ENCODE results near the gene ATP10A. TPM values are rescaled to one million over a fixed set of nuclear protein-coding genes. Genes with fewer than 3 reads are reported as not detected.

The ATP10A gene
- total RNA-seq, 1 experiment from 2014 or later = 3.9 TPM

DNA sequence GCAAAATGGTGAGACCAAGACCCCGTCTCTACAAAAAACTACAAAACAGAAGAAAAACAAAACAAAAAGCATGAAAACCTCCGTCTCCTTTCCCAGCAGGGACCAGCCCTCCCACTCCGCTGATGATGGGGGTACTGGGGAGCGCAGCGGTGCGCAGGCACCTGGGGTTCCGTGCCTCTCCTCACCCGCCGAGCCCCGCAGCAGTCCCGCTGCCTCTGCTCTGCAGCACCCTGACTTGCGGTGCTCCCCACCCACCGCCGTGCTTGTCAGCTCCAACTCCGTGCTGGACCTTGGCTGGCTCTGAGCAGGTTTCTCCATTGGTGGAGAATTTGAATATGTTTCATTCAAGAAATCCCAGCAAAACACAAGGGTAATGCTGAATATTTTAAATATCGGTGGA lies 46.7 kb upstream of the ATP10A start:
- Histone ChIP-seq H2BK20ac (ENCODE audit: low read depth, low read length, poor library complexity, severe bottlenecking) (no peak overlapping the region), H4K5ac (ENCODE audit: insufficient read length, low read depth, low read length) (no peak overlapping the region), H2AFZ (ENCODE audit: low read length) (no peak overlapping the region), H3K56ac (ENCODE audit: insufficient read length, low read depth, low read length) (no peak overlapping the region), H3K4me2 (ENCODE audit: insufficient read depth, insufficient read length, low read length) (no peak overlapping the region), H3K27me3 (ENCODE audit: insufficient read depth, low read length) (no peaks in the 10 kb centered on the region), H2AK5ac (ENCODE audit: insufficient read length, low read length) (no peak overlapping the region), H2BK120ac (ENCODE audit: low read depth, low read length, poor library complexity, severe bottlenecking) (no peak overlapping the region), H3K79me2 (ENCODE audit: insufficient read depth, low read length) (no peaks in the 10 kb centered on the region), H3K18ac (ENCODE audit: insufficient read length, low read depth, low read length) (no peak overlapping the region), H2BK12ac (ENCODE audit: insufficient read length, low read depth, low read length) (no peak overlapping the region), H3K27ac (ENCODE audit: insufficient read length, low read depth, low read length) (no peak overlapping the region), H3K9ac (ENCODE audit: extremely low read depth, insufficient read length, low read length) (no peak overlapping the region), H3T11ph (ENCODE audit: low read length) (no peak overlapping the region), H2BK5ac (ENCODE audit: insufficient read length, low read length) (no peak overlapping the region), H2BK15ac (ENCODE audit: low read depth, low read length) (no peak overlapping the region), H3K14ac (ENCODE audit: insufficient read depth, low read length) (no peak overlapping the region; the same call in 1 of the 2 replicates), H4K91ac (ENCODE audit: insufficient read length, low read depth, low read length) (no peak overlapping the region), H3K4ac (ENCODE audit: low read depth, low read length) (no peak overlapping the region), H3K23ac (ENCODE audit: insufficient read length, low read depth, low read length) (no peak overlapping the region), H3K23me2 (ENCODE audit: insufficient read length, low read depth, low read length, poor library complexity, severe bottlenecking) (no peaks in the 10 kb centered on the region), H3K79me1 (ENCODE audit: insufficient read depth, low read depth, low read length, poor library complexity, severe bottlenecking) (no peaks in the 10 kb centered on the region), H4K20me1 (ENCODE audit: control insufficient read depth, insufficient read depth, insufficient read length) (no peaks in the 10 kb centered on the region), H3K4me1 (ENCODE audit: insufficient read depth, low read length) (no peaks in the 10 kb centered on the region; the same call in 1 of the 2 replicates), H3K9me3 (ENCODE audit: control insufficient read depth, low read depth, low read length) (no peaks in the 10 kb centered on the region), H4K8ac (replicated peaks; ENCODE audit: insufficient read length, low read depth, low read length) (no peak overlapping the region)
- H3K27ac Mint-ChIP-seq = no peak overlapping the region
- H3K4me1 Mint-ChIP-seq = peaks cover 4 to 9% of the 10 kb centered on the region in 2 experiments; a peak in 3 of 4 replicates
- H3K4me3 Mint-ChIP-seq = no peak overlapping the region
- WGBS (ENCODE audit: extremely low coverage, insufficient read length, low lambda C conversion rate) = no CpG with 5 or more reads among the region's 16 CpGs
- DNase-seq = no peak
- H3K27me3 Mint-ChIP-seq (ENCODE audit: low read depth) = peaks cover 2% of the 10 kb centered on the region; the same call in 1 of the 2 replicates
- TF ChIP-seq, protein P1, sequence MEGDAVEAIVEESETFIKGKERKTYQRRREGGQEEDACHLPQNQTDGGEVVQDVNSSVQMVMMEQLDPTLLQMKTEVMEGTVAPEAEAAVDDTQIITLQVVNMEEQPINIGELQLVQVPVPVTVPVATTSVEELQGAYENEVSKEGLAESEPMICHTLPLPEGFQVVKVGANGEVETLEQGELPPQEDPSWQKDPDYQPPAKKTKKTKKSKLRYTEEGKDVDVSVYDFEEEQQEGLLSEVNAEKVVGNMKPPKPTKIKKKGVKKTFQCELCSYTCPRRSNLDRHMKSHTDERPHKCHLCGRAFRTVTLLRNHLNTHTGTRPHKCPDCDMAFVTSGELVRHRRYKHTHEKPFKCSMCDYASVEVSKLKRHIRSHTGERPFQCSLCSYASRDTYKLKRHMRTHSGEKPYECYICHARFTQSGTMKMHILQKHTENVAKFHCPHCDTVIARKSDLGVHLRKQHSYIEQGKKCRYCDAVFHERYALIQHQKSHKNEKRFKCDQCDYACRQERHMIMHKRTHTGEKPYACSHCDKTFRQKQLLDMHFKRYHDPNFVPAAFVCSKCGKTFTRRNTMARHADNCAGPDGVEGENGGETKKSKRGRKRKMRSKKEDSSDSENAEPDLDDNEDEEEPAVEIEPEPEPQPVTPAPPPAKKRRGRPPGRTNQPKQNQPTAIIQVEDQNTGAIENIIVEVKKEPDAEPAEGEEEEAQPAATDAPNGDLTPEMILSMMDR (conservative IDR thresholded peaks at IDR 0.05) = no peak
- peaks cover 4 to 9% of the 10 kb centered on the region in 2 experiments; a peak in 2 of 5 replicates for H3K9me3 Mint-ChIP-seq
- H3K36me3 Mint-ChIP-seq (ENCODE audit: insufficient read depth in 1 of 3, low read depth in 3 of 3) = no peaks in the 10 kb centered on the region
